HG03280 (cell line): Measurements from ENCODE around the gene INTS3.

Source experiments
- ATAC-seq: cut with Tn5 transposase; IDR thresholded peaks from one replicate; pipeline ENCODE4 v1.9.1; 2021; ENCODE audit warnings: mild to moderate bottlenecking, moderate library complexity; ENCODE audit not compliant: unreplicated experiment

The INTS3 gene

GRCh38 chr1:153727463-153728304 lies at the start of gene INTS3:
INTS3 (plus strand) TSS chr1:153728050; CDS start chr1:153728635, 585 bp downstream.
- peak; percentile 98 for ATAC-seq

GRCh38 chr1:153678519-153679336 lies 49.1 kb upstream of the INTS3 start, which contains the start of gene NPR1:
NPR1 (plus strand) TSS chr1:153678688; CDS start chr1:153679109, 421 bp downstream.
- ATAC-seq = no peak

GRCh38 chr1:153679337-153680119 lies 48.3 kb upstream of the INTS3 start:
- ATAC-seq = no peak

- ATAC-seq = no peak
Observed at GRCh38 chr1:153680120-153680403, 47.8 kb upstream of the INTS3 start.

- ATAC-seq = no peak
Observed at GRCh38 chr1:153682730-153683129, 45.1 kb upstream of the INTS3 start.

- ATAC-seq = no peak
Observed at GRCh38 chr1:153683854-153684253, 44.0 kb upstream of the INTS3 start.

- no peak for ATAC-seq
Observed at GRCh38 chr1:153684892-153685291, 43.0 kb upstream of the INTS3 start.

- no peak for ATAC-seq
Observed at GRCh38 chr1:153685544-153686340, 42.1 kb upstream of the INTS3 start.

- ATAC-seq = no peak
Observed at GRCh38 chr1:153687346-153688125, 40.3 kb upstream of the INTS3 start.

GRCh38 chr1:153688276-153688675 lies 39.6 kb upstream of the INTS3 start:
- no peak for ATAC-seq

- ATAC-seq = no peak
Observed at GRCh38 chr1:153688736-153689328, 39.0 kb upstream of the INTS3 start.

- no peak for ATAC-seq
Observed at GRCh38 chr1:153693466-153693865, 34.4 kb upstream of the INTS3 start.

- ATAC-seq = no peak
Observed at GRCh38 chr1:153696741-153697140, 31.1 kb upstream of the INTS3 start.

- ATAC-seq = no peak
Observed at GRCh38 chr1:153697191-153698019, 30.4 kb upstream of the INTS3 start.

- no peak for ATAC-seq
Observed at GRCh38 chr1:153698020-153698922, 29.6 kb upstream of the INTS3 start.

GRCh38 chr1:153698923-153699714 lies 28.7 kb upstream of the INTS3 start:
- no peak for ATAC-seq

GRCh38 chr1:153699768-153700167 lies 28.1 kb upstream of the INTS3 start:
- no peak for ATAC-seq
